ENCODE measurements around the gene MDM2.

The MDM2 gene

GRCh38 chr12:68823696-68824095, 15.7 kb downstream of the MDM2 start:
- H3K36me3 ChIP-seq (ENCODE audit: control insufficient read depth, low read depth, low read length): peaks cover 93% of the 10 kb centered on the region
- no peaks in the 10 kb centered on the region for H3K9me3 ChIP-seq (ENCODE audit: control insufficient read depth, low read depth, low read length)
- no peak overlapping the region for H3K9ac ChIP-seq (ENCODE audit: low read length)
- no peaks in the 10 kb centered on the region for H3K27me3 ChIP-seq (ENCODE audit: control insufficient read depth, insufficient read depth, low read length)
- H3K27ac ChIP-seq (ENCODE audit: low read length): no peak overlapping the region
- no peak overlapping the region for H3K4me3 ChIP-seq (ENCODE audit: low read length)
- no peaks in the 10 kb centered on the region for H3K4me1 ChIP-seq (ENCODE audit: control insufficient read depth, low read depth, low read length)

GRCh38 chr12:68824131-68824530, 16.2 kb downstream of the MDM2 start:
- Histone ChIP-seq H3K4me1 (ENCODE audit: control insufficient read depth, low read depth, low read length) (no peaks in the 10 kb centered on the region), H3K27me3 (ENCODE audit: control insufficient read depth, insufficient read depth, low read length) (no peaks in the 10 kb centered on the region), H3K9me3 (ENCODE audit: control insufficient read depth, low read depth, low read length) (no peaks in the 10 kb centered on the region), H3K4me3 (ENCODE audit: low read length) (no peak overlapping the region), H3K36me3 (ENCODE audit: control insufficient read depth, low read depth, low read length) (peaks cover 92% of the 10 kb centered on the region), H3K27ac (ENCODE audit: low read length) (no peak overlapping the region), H3K9ac (ENCODE audit: low read length) (no peak overlapping the region)

GRCh38 chr12:68824597-68825250, 16.7 kb downstream of the MDM2 start:
- Histone ChIP-seq H3K27ac (ENCODE audit: low read length) (no peak overlapping the region), H3K4me1 (ENCODE audit: control insufficient read depth, low read depth, low read length) (no peaks in the 10 kb centered on the region), H3K36me3 (ENCODE audit: control insufficient read depth, low read depth, low read length) (peaks cover 86% of the 10 kb centered on the region), H3K9ac (ENCODE audit: low read length) (no peak overlapping the region), H3K4me3 (ENCODE audit: low read length) (no peak overlapping the region), H3K9me3 (ENCODE audit: control insufficient read depth, low read depth, low read length) (no peaks in the 10 kb centered on the region), H3K27me3 (ENCODE audit: control insufficient read depth, insufficient read depth, low read length) (no peaks in the 10 kb centered on the region)

- no peak overlapping the region for H3K4me3 ChIP-seq (ENCODE audit: low read length)
- no peaks in the 10 kb centered on the region for H3K9me3 ChIP-seq (ENCODE audit: control insufficient read depth, low read depth, low read length)
- H3K4me1 ChIP-seq (ENCODE audit: control insufficient read depth, low read depth, low read length): no peaks in the 10 kb centered on the region
- no peak overlapping the region for H3K27ac ChIP-seq (ENCODE audit: low read length)
- H3K9ac ChIP-seq (ENCODE audit: low read length): no peak overlapping the region
- no peaks in the 10 kb centered on the region for H3K27me3 ChIP-seq (ENCODE audit: control insufficient read depth, insufficient read depth, low read length)
- peaks cover 77% of the 10 kb centered on the region for H3K36me3 ChIP-seq (ENCODE audit: control insufficient read depth, low read depth, low read length)
These were observed 17.7 kb downstream of the MDM2 start for GRCh38 chr12:68825569-68826217.

GRCh38 chr12:68827895-68828671, 20.1 kb downstream of the MDM2 start:
- H3K27ac ChIP-seq (ENCODE audit: low read length): no peak overlapping the region
- H3K36me3 ChIP-seq (ENCODE audit: control insufficient read depth, low read depth, low read length): peaks cover 62% of the 10 kb centered on the region
- H3K4me1 ChIP-seq (ENCODE audit: control insufficient read depth, low read depth, low read length): no peaks in the 10 kb centered on the region
- no peaks in the 10 kb centered on the region for H3K27me3 ChIP-seq (ENCODE audit: control insufficient read depth, insufficient read depth, low read length)
- H3K4me3 ChIP-seq (ENCODE audit: low read length): no peak overlapping the region
- no peaks in the 10 kb centered on the region for H3K9me3 ChIP-seq (ENCODE audit: control insufficient read depth, low read depth, low read length)
- H3K9ac ChIP-seq (ENCODE audit: low read length): no peak overlapping the region

GRCh38 chr12:68828672-68829068, 20.7 kb downstream of the MDM2 start:
- no peak overlapping the region for H3K4me3 ChIP-seq (ENCODE audit: low read length)
- peaks cover 56% of the 10 kb centered on the region for H3K36me3 ChIP-seq (ENCODE audit: control insufficient read depth, low read depth, low read length)
- H3K27ac ChIP-seq (ENCODE audit: low read length): no peak overlapping the region
- H3K27me3 ChIP-seq (ENCODE audit: control insufficient read depth, insufficient read depth, low read length): no peaks in the 10 kb centered on the region
- no peaks in the 10 kb centered on the region for H3K9me3 ChIP-seq (ENCODE audit: control insufficient read depth, low read depth, low read length)
- H3K9ac ChIP-seq (ENCODE audit: low read length): no peak overlapping the region
- no peaks in the 10 kb centered on the region for H3K4me1 ChIP-seq (ENCODE audit: control insufficient read depth, low read depth, low read length)

GRCh38 chr12:68831272-68831671, 23.3 kb downstream of the MDM2 start:
- no peaks in the 10 kb centered on the region for H3K9me3 ChIP-seq (ENCODE audit: control insufficient read depth, low read depth, low read length)
- no peak overlapping the region for H3K27ac ChIP-seq (ENCODE audit: low read length)
- peaks cover 37% of the 10 kb centered on the region for H3K36me3 ChIP-seq (ENCODE audit: control insufficient read depth, low read depth, low read length)
- no peaks in the 10 kb centered on the region for H3K27me3 ChIP-seq (ENCODE audit: control insufficient read depth, insufficient read depth, low read length)
- peaks cover 5% of the 10 kb centered on the region for H3K4me1 ChIP-seq (ENCODE audit: control insufficient read depth, low read depth, low read length)
- no peak overlapping the region for H3K4me3 ChIP-seq (ENCODE audit: low read length)
- no peak overlapping the region for H3K9ac ChIP-seq (ENCODE audit: low read length)

GRCh38 chr12:68831751-68832503, 23.9 kb downstream of the MDM2 start:
- H3K9me3 ChIP-seq (ENCODE audit: control insufficient read depth, low read depth, low read length): no peaks in the 10 kb centered on the region
- no peak overlapping the region for H3K9ac ChIP-seq (ENCODE audit: low read length)
- H3K27me3 ChIP-seq (ENCODE audit: control insufficient read depth, insufficient read depth, low read length): no peaks in the 10 kb centered on the region
- no peak overlapping the region for H3K27ac ChIP-seq (ENCODE audit: low read length)
- H3K36me3 ChIP-seq (ENCODE audit: control insufficient read depth, low read depth, low read length): peaks cover 41% of the 10 kb centered on the region
- H3K4me1 ChIP-seq (ENCODE audit: control insufficient read depth, low read depth, low read length): peaks cover 5% of the 10 kb centered on the region
- H3K4me3 ChIP-seq (ENCODE audit: low read length): no peak overlapping the region

GRCh38 chr12:68832504-68832867, 24.5 kb downstream of the MDM2 start:
- peaks cover 5% of the 10 kb centered on the region for H3K4me1 ChIP-seq (ENCODE audit: control insufficient read depth, low read depth, low read length)
- H3K27ac ChIP-seq (ENCODE audit: low read length): no peak overlapping the region
- no peaks in the 10 kb centered on the region for H3K9me3 ChIP-seq (ENCODE audit: control insufficient read depth, low read depth, low read length)
- no peaks in the 10 kb centered on the region for H3K27me3 ChIP-seq (ENCODE audit: control insufficient read depth, insufficient read depth, low read length)
- peaks cover 41% of the 10 kb centered on the region for H3K36me3 ChIP-seq (ENCODE audit: control insufficient read depth, low read depth, low read length)
- no peak overlapping the region for H3K4me3 ChIP-seq (ENCODE audit: low read length)
- no peak overlapping the region for H3K9ac ChIP-seq (ENCODE audit: low read length)

- Histone ChIP-seq H3K27ac (ENCODE audit: low read length) (no peak overlapping the region), H3K9ac (ENCODE audit: low read length) (no peak overlapping the region), H3K36me3 (ENCODE audit: control insufficient read depth, low read depth, low read length) (peaks cover 43% of the 10 kb centered on the region), H3K4me3 (ENCODE audit: low read length) (no peak overlapping the region), H3K27me3 (ENCODE audit: control insufficient read depth, insufficient read depth, low read length) (no peaks in the 10 kb centered on the region), H3K9me3 (ENCODE audit: control insufficient read depth, low read depth, low read length) (no peaks in the 10 kb centered on the region), H3K4me1 (ENCODE audit: control insufficient read depth, low read depth, low read length) (peaks cover 5% of the 10 kb centered on the region)
These were observed 25.5 kb downstream of the MDM2 start for GRCh38 chr12:68833508-68833907.

- Histone ChIP-seq H3K4me1 (ENCODE audit: control insufficient read depth, low read depth, low read length) (peaks cover 5% of the 10 kb centered on the region), H3K27ac (ENCODE audit: low read length) (no peak overlapping the region), H3K9me3 (ENCODE audit: control insufficient read depth, low read depth, low read length) (no peaks in the 10 kb centered on the region), H3K27me3 (ENCODE audit: control insufficient read depth, insufficient read depth, low read length) (no peaks in the 10 kb centered on the region), H3K9ac (ENCODE audit: low read length) (no peak overlapping the region), H3K4me3 (ENCODE audit: low read length) (no peak overlapping the region), H3K36me3 (ENCODE audit: control insufficient read depth, low read depth, low read length) (peaks cover 51% of the 10 kb centered on the region)
These were observed 27.4 kb downstream of the MDM2 start for GRCh38 chr12:68835333-68835908.
